Fibroblast of the aortic adventitia (primary cell): Measurements from ENCODE around the gene ZP4. TPM values are rescaled to one million over a fixed set of nuclear protein-coding genes. Genes with fewer than 3 reads are reported as not detected.

Experiments
- DNase-seq: peaks from one replicate; pipeline ENCODE4 v3.0.0-alpha.2; 2010; ENCODE audit warnings: low read depth
- H3K4me3 ChIP-seq: 2 replicates; pipeline ENCODE4 v1.5.1; 2011; ENCODE audit warnings: low read depth, mild to moderate bottlenecking, control low read depth, low read length, moderate library complexity
- CTCF ChIP-seq: IDR thresholded peaks from 2 replicates; pipeline ENCODE4 v1.5.1; 2011; ENCODE audit warnings: mild to moderate bottlenecking, low read length, control low read depth, inconsistent platforms; ENCODE audit not compliant: insufficient read depth
- total RNA-seq: library from RNA; depleted of rRNA; stranded (reverse); fragments of >200 nt; gene quantifications from 2 replicates; pipeline ENCODE4 v1.2.3, GENCODE V29; 2012; ENCODE audit warnings: low replicate concordance

ZP4 gene
- total RNA-seq, 1 donor: not detected

- TF ChIP-seq CTCF: no peak
- no peak for DNase-seq
- no peak overlapping the region for H3K4me3 ChIP-seq
Observed at GRCh38 chr1:237887542-237887941, 3.2 kb downstream of the ZP4 start.

- H3K4me3 ChIP-seq: no peak overlapping the region
- no peak for DNase-seq
- no peak for TF ChIP-seq CTCF
Observed at GRCh38 chr1:237884237-237884636, 6.5 kb downstream of the ZP4 start.

GRCh38 chr1:237879195-237879594 is 11.5 kb downstream of the ZP4 start:
- H3K4me3 ChIP-seq: no peak overlapping the region
- no peak for TF ChIP-seq CTCF
- no peak for DNase-seq

- TF ChIP-seq CTCF: no peak
- no peak for DNase-seq
Observed at GRCh38 chr1:237878406-237878805, 12.3 kb downstream of the ZP4 start.

GRCh38 chr1:237877631-237878030 is 13.1 kb downstream of the ZP4 start:
- no peak for DNase-seq
- TF ChIP-seq CTCF: no peak
- no peak overlapping the region for H3K4me3 ChIP-seq

More at GRCh38 chr1:237878406-237878805, 12.3 kb downstream of the ZP4 start:
- no peak overlapping the region for H3K4me3 ChIP-seq

GRCh38 chr1:237875291-237875690 is 15.4 kb downstream of the ZP4 start:
- DNase-seq: no peak
- H3K4me3 ChIP-seq: no peak overlapping the region
- no peak for TF ChIP-seq CTCF

GRCh38 chr1:237873487-237874211 is 17.1 kb downstream of the ZP4 start:
- no peak overlapping the region for H3K4me3 ChIP-seq
- DNase-seq: no peak
- no peak for TF ChIP-seq CTCF
